Neural cell (in vitro differentiated cells): ENCODE measurements around the gene TRAPPC5. TPM values are rescaled to one million over a fixed set of nuclear protein-coding genes. Genes with fewer than 3 reads are reported as not detected.

Experiments used
- H2AFZ ChIP-seq: fragments of 200-600, 300-800 bp; sonication (generic), shearing (Covaris generic); 2 replicates; pipeline ENCODE4 v1.6.0; 2014; ENCODE audit warnings: low read depth, mild to moderate bottlenecking, antibody characterized with exemption, low read length, moderate library complexity
- H3F3A ChIP-seq: fragments of 200-600 bp; shearing (Covaris generic); 2 replicates; pipeline ENCODE4 v1.6.1; 2016; ENCODE audit warnings: mild to moderate bottlenecking, moderate library complexity, mixed read lengths, antibody characterized with exemption, low read length; ENCODE audit not compliant: insufficient read depth, poor library complexity, severe bottlenecking
- H3K27ac ChIP-seq: fragments of 200-600, 300-800 bp; sonication (generic), shearing (Covaris generic); 2 replicates; pipeline ENCODE4 v1.5.1; 2014; ENCODE audit warnings: mild to moderate bottlenecking, low read length, moderate library complexity
- H3K27me3 ChIP-seq: fragments of 300-800, 200-600 bp; sonication (generic), shearing (Covaris generic); 2 replicates; pipeline ENCODE4 v1.6.0; 2014; ENCODE audit warnings: mild to moderate bottlenecking, low read depth, low read length, moderate library complexity; ENCODE audit not compliant: insufficient read depth
- H3K36me3 ChIP-seq: fragments of 300-800, 200-600 bp; sonication (generic), shearing (Covaris generic); 2 replicates; pipeline ENCODE4 v1.5.1; 2014; ENCODE audit warnings: mild to moderate bottlenecking, antibody characterized with exemption, low read length, moderate library complexity; ENCODE audit not compliant: insufficient read depth
- H3K4me2 ChIP-seq: fragments of 300-800, 200-600 bp; sonication (generic), shearing (Covaris generic); 2 replicates; pipeline ENCODE4 v1.6.0; 2014; ENCODE audit warnings: mild to moderate bottlenecking, low read length
- H3K4me3 ChIP-seq: fragments of 300-800, 200-600 bp; sonication (generic), shearing (Covaris generic); 2 replicates; pipeline ENCODE4 v1.5.1; 2014; ENCODE audit warnings: mild to moderate bottlenecking, low read length, moderate library complexity
- H3K79me2 ChIP-seq: fragments of 200-600 bp; shearing (Covaris generic); replicated peaks from 2 replicates; pipeline ENCODE4 v1.6.0; 2014; ENCODE audit warnings: mild to moderate bottlenecking, low read length, moderate library complexity; ENCODE audit not compliant: insufficient read depth
- H3K9ac ChIP-seq: fragments of 300-800, 200-600 bp; sonication (generic), shearing (Covaris generic); 2 replicates; pipeline ENCODE4 v1.6.1; 2016; ENCODE audit warnings: mild to moderate bottlenecking, low read length, mixed read lengths
- H3K9me2 ChIP-seq: fragments of 200-600 bp; shearing (Covaris generic); 2 replicates; pipeline ENCODE4 v1.6.1; 2016; ENCODE audit warnings: mild to moderate bottlenecking, low read length, mixed read lengths; ENCODE audit not compliant: insufficient read depth
- H3K9me3 ChIP-seq: fragments of 200-600, 300-800 bp; sonication (generic), shearing (Covaris generic); 2 replicates; pipeline ENCODE4 v1.6.1; 2016; ENCODE audit warnings: mild to moderate bottlenecking, mixed run types, low read length, moderate library complexity, mixed read lengths
- H4K20me1 ChIP-seq: fragments of 200-600 bp; shearing (Covaris generic); 2 replicates; pipeline ENCODE4 v1.6.1; 2016; ENCODE audit warnings: mild to moderate bottlenecking, mixed run types; ENCODE audit not compliant: insufficient read depth
- EP300 ChIP-seq: fragments of 450-650 bp; conservative IDR thresholded peaks from 2 replicates; pipeline ENCODE4 v1.6.1; 2014; ENCODE audit warnings: antibody characterized with exemption, mild to moderate bottlenecking, moderate library complexity; ENCODE audit not compliant: poor library complexity, severe bottlenecking
- EZH2 ChIP-seq: fragments of 200-600, 300-800 bp; shearing (Covaris generic), sonication (generic); IDR thresholded peaks from 2 replicates; pipeline ENCODE4 v1.6.1; 2014; ENCODE audit warnings: antibody characterized with exemption, low read length, borderline replicate concordance, mild to moderate bottlenecking; ENCODE audit not compliant: insufficient read depth, poor library complexity, severe bottlenecking
- MXI1 ChIP-seq: fragments of 450-650 bp; conservative IDR thresholded peaks from 2 replicates; pipeline ENCODE4 v1.6.1; 2014; ENCODE audit warnings: antibody characterized with exemption, mild to moderate bottlenecking; ENCODE audit not compliant: poor library complexity, severe bottlenecking
- POLR2AphosphoS5 ChIP-seq: IDR thresholded peaks from 2 replicates; pipeline ENCODE4 v1.6.1; 2012
- RAD21 ChIP-seq: fragments of 450-650 bp; conservative IDR thresholded peaks from 2 replicates; pipeline ENCODE4 v1.6.1; 2014; ENCODE audit warnings: antibody characterized with exemption, mild to moderate bottlenecking, moderate library complexity
- SMC3 ChIP-seq: fragments of 450-650 bp; conservative IDR thresholded peaks from 2 replicates; pipeline ENCODE4 v1.6.1; 2014; ENCODE audit warnings: antibody characterized with exemption, mild to moderate bottlenecking, moderate library complexity; ENCODE audit not compliant: poor library complexity
- TAF1 ChIP-seq: IDR thresholded peaks from 2 replicates; pipeline ENCODE4 v1.6.1; 2012; ENCODE audit warnings: low read depth
- polyA plus RNA-seq: library from polyadenylated mRNA; depleted of rRNA; stranded (reverse); fragments of >200 nt; gene quantifications from 2 replicates; pipeline ENCODE4 v1.2.3, GENCODE V29; 2014
- TF ChIP-seq, protein P1 (sequence below): IDR thresholded peaks from 2 replicates; pipeline ENCODE4 v1.6.1; 2012; ENCODE audit warnings: borderline replicate concordance
- TF ChIP-seq, protein P2 (sequence below): fragments of 450-650 bp; IDR thresholded peaks from 2 replicates; pipeline ENCODE4 v1.5.1; 2014; ENCODE audit warnings: antibody characterized with exemption, mild to moderate bottlenecking, moderate library complexity; ENCODE audit not compliant: poor library complexity, severe bottlenecking

TRAPPC5 gene
- polyA plus RNA-seq, 1 donor from 2014 or later: 88.5 TPM

DNA sequence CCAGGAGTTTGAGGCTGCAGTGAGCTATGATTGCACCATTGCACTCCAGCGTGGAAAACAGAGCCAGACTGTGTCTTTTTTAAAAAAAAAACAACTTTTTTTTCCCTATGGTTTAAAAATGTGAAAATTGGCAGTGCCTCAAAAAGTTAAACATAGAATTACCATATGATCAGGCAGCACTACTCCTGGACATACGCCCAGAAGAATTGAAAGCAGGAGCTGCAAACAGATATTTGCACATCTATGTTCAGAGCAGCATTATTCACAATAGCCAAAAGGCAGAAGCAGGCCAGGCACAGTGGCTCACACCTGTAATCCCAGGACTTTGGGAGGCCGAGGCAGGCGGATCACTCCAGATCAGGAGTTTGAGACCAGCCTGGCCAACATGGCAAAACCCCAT lies 15.6 kb upstream of the TRAPPC5 start:
- Histone ChIP-seq H4K20me1 (no peaks in the 10 kb centered on the region), H3K4me3 (no peak overlapping the region), H3K9ac (no peak overlapping the region), H3K27me3 (peaks cover 6% of the 10 kb centered on the region), H3K9me2 (no peaks in the 10 kb centered on the region), H3K9me3 (no peaks in the 10 kb centered on the region), H3K27ac (no peak overlapping the region), H3K79me2 (no peaks in the 10 kb centered on the region), H3K4me2 (no peak overlapping the region), H3K36me3 (no peaks in the 10 kb centered on the region), H3F3A (no peaks in the 10 kb centered on the region), H2AFZ (no peak overlapping the region)
- TF ChIP-seq RAD21 (no peak), POLR2AphosphoS5 (no peak), EP300 (no peak), MXI1 (no peak), EZH2 (no peak)
- TF ChIP-seq, protein P1, sequence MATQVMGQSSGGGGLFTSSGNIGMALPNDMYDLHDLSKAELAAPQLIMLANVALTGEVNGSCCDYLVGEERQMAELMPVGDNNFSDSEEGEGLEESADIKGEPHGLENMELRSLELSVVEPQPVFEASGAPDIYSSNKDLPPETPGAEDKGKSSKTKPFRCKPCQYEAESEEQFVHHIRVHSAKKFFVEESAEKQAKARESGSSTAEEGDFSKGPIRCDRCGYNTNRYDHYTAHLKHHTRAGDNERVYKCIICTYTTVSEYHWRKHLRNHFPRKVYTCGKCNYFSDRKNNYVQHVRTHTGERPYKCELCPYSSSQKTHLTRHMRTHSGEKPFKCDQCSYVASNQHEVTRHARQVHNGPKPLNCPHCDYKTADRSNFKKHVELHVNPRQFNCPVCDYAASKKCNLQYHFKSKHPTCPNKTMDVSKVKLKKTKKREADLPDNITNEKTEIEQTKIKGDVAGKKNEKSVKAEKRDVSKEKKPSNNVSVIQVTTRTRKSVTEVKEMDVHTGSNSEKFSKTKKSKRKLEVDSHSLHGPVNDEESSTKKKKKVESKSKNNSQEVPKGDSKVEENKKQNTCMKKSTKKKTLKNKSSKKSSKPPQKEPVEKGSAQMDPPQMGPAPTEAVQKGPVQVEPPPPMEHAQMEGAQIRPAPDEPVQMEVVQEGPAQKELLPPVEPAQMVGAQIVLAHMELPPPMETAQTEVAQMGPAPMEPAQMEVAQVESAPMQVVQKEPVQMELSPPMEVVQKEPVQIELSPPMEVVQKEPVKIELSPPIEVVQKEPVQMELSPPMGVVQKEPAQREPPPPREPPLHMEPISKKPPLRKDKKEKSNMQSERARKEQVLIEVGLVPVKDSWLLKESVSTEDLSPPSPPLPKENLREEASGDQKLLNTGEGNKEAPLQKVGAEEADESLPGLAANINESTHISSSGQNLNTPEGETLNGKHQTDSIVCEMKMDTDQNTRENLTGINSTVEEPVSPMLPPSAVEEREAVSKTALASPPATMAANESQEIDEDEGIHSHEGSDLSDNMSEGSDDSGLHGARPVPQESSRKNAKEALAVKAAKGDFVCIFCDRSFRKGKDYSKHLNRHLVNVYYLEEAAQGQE: no peak

DNA sequence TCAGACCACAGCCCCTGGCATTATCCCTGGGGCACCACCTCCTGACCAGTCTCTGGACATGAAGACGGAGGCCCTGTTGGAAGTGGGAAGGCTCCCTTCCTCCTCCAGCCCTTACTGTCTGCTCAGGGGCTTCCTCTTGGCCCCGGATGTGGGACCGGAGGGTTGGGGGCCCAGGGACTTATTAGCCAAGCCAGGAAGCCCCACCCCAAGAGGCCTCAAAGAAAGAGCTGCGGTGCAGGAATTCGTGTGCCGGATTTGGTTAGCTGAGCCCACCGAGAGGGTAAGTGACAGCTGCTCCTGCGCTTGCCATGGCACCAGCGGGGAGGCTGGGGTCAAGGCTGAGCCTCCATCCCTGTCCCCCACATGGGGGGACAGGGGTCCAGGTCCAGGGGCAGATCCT lies 11.8 kb upstream of the TRAPPC5 start, which contains the start of gene RETN:
RETN (plus strand) TSS at position 208 of the 400 bp plus-strand sequence. CDS start 278 bp downstream, outside the sequence.
- Histone ChIP-seq H3K9me3 (no peaks in the 10 kb centered on the region), H3K79me2 (no peaks in the 10 kb centered on the region), H3K4me2 (no peak within 1 kb of the TSS), H3K36me3 (no peaks in the 10 kb centered on the region), H3K9me2 (no peaks in the 10 kb centered on the region), H3K9ac (no peak within 1 kb of the TSS), H3K27ac (no peak within 1 kb of the TSS), H2AFZ (no peak within 1 kb of the TSS), H3K4me3 (no peak within 1 kb of the TSS), H3K27me3 (peaks cover 13% of the 10 kb centered on the region), H4K20me1 (no peaks in the 10 kb centered on the region), H3F3A (no peaks in the 10 kb centered on the region)
- TF ChIP-seq MXI1 (no peak), RAD21 (no peak), POLR2AphosphoS5 (no peak)

DNA sequence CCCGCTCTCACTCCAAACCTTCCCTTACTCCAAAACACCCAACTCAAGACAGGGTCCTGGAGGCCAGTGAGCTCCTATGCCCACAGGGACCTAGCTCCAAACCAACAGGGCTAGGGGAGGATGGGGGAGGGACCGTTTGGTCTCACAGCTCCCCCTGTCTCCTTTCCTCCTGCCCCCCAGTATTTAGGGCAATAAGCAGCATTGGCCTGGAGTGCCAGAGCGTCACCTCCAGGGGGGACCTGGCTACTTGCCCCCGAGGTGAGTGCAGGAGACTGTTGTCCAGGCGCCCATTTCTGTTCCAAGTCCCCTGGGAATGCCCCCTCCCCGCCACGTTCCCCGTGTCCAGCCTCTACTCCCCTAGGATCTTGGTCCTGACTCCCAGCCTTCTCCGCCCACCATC lies 11.0 kb upstream of the TRAPPC5 start:
- H3K36me3 ChIP-seq: no peaks in the 10 kb centered on the region
- no peak overlapping the region for H3K4me3 ChIP-seq
- H3K9ac ChIP-seq: no peak overlapping the region
- H3K27me3 ChIP-seq: peaks cover 13% of the 10 kb centered on the region
- TF ChIP-seq EP300 (no peak), SMC3 (no peak), TAF1 (no peak), POLR2AphosphoS5 (no peak), MXI1 (no peak), EZH2 (no peak), RAD21 (no peak)
- TF ChIP-seq, protein P2, sequence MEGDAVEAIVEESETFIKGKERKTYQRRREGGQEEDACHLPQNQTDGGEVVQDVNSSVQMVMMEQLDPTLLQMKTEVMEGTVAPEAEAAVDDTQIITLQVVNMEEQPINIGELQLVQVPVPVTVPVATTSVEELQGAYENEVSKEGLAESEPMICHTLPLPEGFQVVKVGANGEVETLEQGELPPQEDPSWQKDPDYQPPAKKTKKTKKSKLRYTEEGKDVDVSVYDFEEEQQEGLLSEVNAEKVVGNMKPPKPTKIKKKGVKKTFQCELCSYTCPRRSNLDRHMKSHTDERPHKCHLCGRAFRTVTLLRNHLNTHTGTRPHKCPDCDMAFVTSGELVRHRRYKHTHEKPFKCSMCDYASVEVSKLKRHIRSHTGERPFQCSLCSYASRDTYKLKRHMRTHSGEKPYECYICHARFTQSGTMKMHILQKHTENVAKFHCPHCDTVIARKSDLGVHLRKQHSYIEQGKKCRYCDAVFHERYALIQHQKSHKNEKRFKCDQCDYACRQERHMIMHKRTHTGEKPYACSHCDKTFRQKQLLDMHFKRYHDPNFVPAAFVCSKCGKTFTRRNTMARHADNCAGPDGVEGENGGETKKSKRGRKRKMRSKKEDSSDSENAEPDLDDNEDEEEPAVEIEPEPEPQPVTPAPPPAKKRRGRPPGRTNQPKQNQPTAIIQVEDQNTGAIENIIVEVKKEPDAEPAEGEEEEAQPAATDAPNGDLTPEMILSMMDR: no peak
- TF ChIP-seq, protein P1: no peak
- no peak overlapping the region for H3K27ac ChIP-seq
- H3K9me3 ChIP-seq: no peaks in the 10 kb centered on the region
- no peaks in the 10 kb centered on the region for H3F3A ChIP-seq
- H3K79me2 ChIP-seq: no peaks in the 10 kb centered on the region
- no peaks in the 10 kb centered on the region for H4K20me1 ChIP-seq
- H3K9me2 ChIP-seq: no peaks in the 10 kb centered on the region
- H3K4me2 ChIP-seq: no peak overlapping the region
- H2AFZ ChIP-seq: no peak overlapping the region
